ENCODE data around the gene RAB11FIP4. TPM values are rescaled to one million over a fixed set of nuclear protein-coding genes. Genes with fewer than 3 reads are reported as not detected.

The RAB11FIP4 gene
- total RNA-seq, 1 donor = 0.09 TPM

GRCh38 chr17:31411707-31412285, 20.3 kb downstream of the RAB11FIP4 start:
- TF ChIP-seq CTCF (IDR thresholded peaks at IDR 0.05; ENCODE audit: insufficient read depth, low read length) = no peak
- no peak for DNase-seq (ENCODE audit: low read depth)
- no peak overlapping the region for H3K4me3 ChIP-seq (ENCODE audit: low read depth, low read length)

- DNase-seq (ENCODE audit: low read depth) = no peak
- no peak for TF ChIP-seq CTCF (IDR thresholded peaks at IDR 0.05; ENCODE audit: insufficient read depth, low read length)
- H3K4me3 ChIP-seq (ENCODE audit: low read depth, low read length) = no peak overlapping the region
Observed at GRCh38 chr17:31412511-31412910, 21.0 kb downstream of the RAB11FIP4 start.

DNA sequence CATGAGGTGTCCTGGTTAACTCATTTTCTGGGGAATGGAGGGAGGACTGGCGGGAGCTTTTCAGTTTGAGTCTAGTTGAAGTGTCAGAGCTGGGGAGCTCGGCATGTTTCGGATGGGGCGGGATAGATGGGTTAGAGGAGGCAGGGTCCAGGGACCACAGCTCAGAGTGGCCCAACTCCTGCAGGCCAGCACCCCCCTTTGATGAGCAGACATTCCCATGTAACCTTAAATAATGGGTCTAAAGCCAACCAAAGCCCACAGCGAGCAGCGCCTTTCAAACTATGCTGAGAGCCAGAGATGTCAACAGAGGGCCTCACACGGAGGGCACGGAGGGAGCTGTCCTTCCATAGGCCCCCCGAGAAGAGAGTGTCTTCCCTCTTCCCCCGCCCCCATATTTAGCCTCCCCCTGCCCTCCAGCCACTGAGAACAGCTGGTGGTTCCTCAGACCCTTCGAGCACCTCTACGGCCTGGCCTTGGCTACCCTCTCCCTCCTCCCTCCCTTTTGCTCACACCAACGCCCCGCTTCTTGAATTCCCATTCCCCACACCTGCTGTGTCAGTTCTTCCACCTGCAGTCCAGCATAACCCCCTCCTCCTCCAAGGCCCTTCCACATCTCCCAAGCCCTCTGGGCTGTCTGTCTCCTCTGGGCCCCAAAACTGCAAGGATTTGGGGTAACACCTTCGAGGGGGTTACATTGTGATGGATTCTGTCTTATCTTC, 21.8 kb downstream of the RAB11FIP4 start:
- no peak for TF ChIP-seq CTCF (IDR thresholded peaks at IDR 0.05; ENCODE audit: insufficient read depth, low read length)
- no peak overlapping the region for H3K4me3 ChIP-seq (ENCODE audit: low read depth, low read length)
- no peak for DNase-seq (ENCODE audit: low read depth)

- no peak overlapping the region for H3K4me3 ChIP-seq (ENCODE audit: low read depth, low read length)
- TF ChIP-seq CTCF (IDR thresholded peaks at IDR 0.05; ENCODE audit: insufficient read depth, low read length) = no peak
- peak; percentile 53 for DNase-seq (ENCODE audit: low read depth)
Observed at GRCh38 chr17:31413874-31414549, 22.5 kb downstream of the RAB11FIP4 start.

DNA sequence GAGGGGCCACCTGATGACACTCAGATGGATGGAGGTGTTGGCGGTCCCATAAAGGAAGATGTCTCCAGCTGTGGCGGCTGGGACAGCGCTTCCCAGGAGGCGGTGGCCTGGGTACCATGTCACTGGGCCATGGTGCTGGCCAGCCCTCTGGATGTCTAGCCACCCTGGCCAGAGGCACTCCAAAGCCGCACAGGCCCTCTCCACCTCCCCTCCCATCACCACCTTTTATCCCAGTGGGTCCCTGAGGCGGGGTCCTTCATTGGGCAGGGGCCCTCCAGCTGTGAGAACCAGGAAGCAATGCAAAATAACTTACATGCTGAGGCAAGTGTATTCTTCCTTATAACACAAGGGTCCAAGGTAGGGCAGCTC, 23.1 kb downstream of the RAB11FIP4 start:
- H3K4me3 ChIP-seq (ENCODE audit: low read depth, low read length) = no peak overlapping the region
- TF ChIP-seq CTCF (IDR thresholded peaks at IDR 0.05; ENCODE audit: insufficient read depth, low read length) = no peak

DNA sequence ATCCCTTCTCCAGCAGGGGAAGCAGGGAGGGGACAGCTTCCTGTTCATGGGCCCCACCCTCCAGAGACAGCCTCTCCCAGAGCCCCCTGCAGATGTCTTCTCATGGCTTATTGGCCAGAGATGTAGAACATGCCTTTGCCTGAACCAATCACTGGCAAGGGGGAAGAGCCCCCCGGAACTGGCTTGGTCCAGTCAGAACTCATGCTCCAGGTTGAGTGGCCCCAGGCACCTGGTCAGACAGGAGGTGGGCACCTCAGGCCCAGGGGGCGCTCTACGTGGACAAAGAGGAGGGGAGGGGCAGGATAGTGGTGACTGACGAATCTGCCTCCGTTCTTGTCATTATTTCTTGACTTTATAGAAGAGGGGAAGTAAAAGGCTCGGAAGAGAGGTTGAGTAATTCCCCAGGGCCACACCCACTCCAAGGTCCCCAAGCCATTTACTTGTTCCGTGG, 23.6 kb downstream of the RAB11FIP4 start:
- TF ChIP-seq CTCF (IDR thresholded peaks at IDR 0.05; ENCODE audit: insufficient read depth, low read length) = no peak
- no peak for DNase-seq (ENCODE audit: low read depth)
- no peak overlapping the region for H3K4me3 ChIP-seq (ENCODE audit: low read depth, low read length)

More for the DNA sequence above, 23.1 kb downstream of the RAB11FIP4 start:
- DNase-seq (ENCODE audit: low read depth) = no peak

Data from fibroblast of the aortic adventitia (primary cell).